Cardiac septum (tissue), 1 donor: ENCODE data around the gene PID1. TPM values are rescaled to one million over a fixed set of nuclear protein-coding genes. Genes with fewer than 3 reads are reported as not detected.

Experiments used
- DNase-seq: peaks from one replicate; pipeline ENCODE4 v3.0.0-alpha.2; 2020; ENCODE audit warnings: low spot score
- intact Hi-C: fragments of 100-400 bp; cut with DNase I; formaldehyde crosslinking; loops from one replicate; pipeline ENCODE4 v1.14.0; 2022
- long read RNA-seq: library from polyadenylated mRNA; unstranded; transcript quantifications from one replicate; pipeline ENCODE4 v2.0.0, GENCODE V29; 2021
- total RNA-seq: library from RNA; stranded (reverse); fragmentation: NEBNext Ultra II Directional; extraction: Animal tissue kit (Norgen Biotek cat#: 25700); gene quantifications from one replicate; pipeline ENCODE4 v1.2.1, GENCODE V29; 2021
- donor health status: DM: no; HTN: no; CAD: no.

The PID1 gene, protein sequence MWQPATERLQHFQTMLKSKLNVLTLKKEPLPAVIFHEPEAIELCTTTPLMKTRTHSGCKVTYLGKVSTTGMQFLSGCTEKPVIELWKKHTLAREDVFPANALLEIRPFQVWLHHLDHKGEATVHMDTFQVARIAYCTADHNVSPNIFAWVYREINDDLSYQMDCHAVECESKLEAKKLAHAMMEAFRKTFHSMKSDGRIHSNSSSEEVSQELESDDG
- total RNA-seq: 4.3 TPM
- long read RNA-seq, partial matches to known transcripts: 0 of 2 reads
- long read RNA-seq, other reads (novel, unspliced or antisense): 0 of 2 reads

DNA sequence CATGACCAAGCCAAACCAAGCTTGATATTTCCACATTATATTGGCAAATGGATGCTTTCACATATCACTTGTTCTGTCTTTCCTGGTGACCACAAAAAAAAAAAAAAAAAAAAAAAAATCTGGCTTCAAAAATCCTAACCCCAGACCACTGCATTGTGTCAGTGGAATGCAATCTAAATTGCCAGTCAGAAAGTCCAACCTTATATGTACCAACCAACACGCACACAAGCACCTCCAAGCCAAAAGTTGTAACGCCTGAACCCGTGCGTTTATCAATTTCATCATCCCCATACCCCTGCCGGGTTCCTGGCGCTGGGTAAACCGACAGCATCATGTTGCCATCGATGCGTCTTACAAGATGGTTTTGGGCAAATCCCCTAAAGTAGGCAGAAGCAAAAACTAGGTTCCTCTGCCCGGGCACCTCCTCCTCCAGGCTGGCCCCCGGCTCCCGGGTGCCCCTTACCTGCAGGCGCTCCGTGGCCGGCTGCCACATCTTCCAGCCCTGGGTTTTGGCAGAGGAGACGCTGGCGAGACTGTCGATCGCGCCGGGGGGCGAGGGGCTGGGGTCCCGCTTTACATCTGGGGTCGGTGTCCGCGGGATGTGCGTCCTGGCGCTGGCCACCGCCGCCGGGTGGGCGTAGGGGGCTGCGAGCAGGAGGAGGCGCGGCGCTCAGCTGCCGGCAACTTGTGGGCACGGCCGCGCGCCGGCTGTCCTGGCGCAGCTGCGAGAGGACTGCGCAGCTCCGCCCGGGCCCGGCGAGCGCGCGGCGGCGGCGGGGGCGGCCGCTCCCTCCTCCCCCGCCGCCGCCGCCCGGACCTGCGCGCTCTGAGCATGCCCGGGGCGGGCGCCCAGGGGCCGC, at the start of gene PID1:
Gene PID1 (minus strand): TSS at position 737 of the 860 bp plus-strand sequence. CDS start 244 bp downstream, at position 493.
- intact Hi-C loops: loop anchor here (5.0 kb wide), 1 partner anchor 138 kb away; no protein-coding TSS in a partner anchor
- no peak for DNase-seq

DNA sequence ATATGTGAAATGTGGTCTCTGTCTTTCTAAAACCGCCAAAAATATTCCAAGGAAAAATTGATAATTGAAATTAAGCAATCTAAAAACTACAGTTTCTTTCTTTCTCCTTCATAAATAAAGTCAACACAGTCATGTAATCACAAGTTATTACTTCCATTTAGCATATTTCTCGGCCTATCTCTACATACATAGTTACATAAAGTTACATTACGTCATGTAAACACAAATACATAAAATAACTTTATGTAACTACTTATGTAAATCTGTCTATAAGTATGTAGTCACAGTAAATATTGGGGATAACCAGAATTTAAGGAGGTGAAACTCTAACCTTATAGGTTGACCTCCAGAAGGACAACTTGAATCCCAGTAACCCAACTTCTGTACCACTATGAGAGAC, 48.5 kb upstream of the PID1 start:
- intact Hi-C loops: no loop called here
- no peak for DNase-seq

DNA sequence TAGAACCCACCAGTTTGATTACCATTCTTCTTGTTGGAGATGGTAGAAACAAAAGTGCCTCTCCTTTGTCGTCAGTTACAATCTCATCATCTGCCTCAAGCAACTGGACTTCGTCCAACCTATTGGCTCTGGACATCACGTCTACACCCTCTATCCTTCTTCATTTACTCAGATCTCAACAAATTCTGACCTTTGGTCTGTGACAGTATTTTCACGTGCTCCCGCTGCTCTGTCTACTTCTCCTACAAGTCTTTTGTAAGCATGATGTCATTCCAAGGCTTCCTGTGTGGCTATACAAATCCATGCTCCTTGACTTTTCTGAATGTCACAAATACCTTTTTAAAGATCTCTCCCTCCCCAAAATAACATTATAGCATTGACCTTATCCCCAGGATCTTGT, 43.0 kb upstream of the PID1 start:
- intact Hi-C loops: no loop called here
- DNase-seq: no peak

DNA sequence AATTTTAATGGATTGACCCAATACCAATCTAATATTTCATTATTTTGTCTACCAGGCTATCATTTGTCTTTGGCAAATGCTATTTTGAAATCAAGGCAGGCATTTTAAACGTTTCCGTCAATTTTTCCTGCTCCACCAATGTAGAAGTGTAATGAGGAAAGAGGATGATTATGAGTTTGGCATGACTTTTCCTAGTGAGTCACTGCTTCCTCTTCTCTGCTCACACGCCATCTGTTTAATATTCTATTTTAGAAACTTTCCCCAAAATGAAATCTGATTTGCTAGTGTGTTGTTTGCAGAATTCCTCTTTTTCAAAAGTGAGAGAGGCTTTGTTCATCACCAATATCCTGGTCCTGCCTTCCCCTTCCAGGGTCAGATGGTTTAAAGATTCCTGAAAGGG, 42.5 kb upstream of the PID1 start:
- DNase-seq: no peak
- intact Hi-C loops: no loop called here

DNA sequence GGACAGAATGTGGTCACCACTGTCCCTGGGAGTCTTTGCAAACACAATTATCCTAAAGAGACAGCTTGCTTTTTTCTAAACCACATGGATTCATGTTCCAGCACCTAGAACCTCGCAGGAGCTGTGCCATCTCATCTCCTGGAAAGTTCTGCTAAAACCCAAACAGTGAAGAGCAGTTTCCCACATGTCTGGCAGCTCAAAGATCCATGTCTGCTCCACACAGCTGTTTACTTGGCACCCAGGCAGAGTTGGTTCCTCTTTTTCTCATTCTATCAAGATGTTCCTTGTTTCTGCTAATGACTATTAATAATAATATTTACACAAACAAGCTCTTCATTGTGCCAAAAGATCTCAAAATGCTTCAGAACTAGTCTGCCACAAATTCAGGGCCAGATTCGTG, 30.1 kb upstream of the PID1 start:
- no peak for DNase-seq
- intact Hi-C loops: no loop called here

DNA sequence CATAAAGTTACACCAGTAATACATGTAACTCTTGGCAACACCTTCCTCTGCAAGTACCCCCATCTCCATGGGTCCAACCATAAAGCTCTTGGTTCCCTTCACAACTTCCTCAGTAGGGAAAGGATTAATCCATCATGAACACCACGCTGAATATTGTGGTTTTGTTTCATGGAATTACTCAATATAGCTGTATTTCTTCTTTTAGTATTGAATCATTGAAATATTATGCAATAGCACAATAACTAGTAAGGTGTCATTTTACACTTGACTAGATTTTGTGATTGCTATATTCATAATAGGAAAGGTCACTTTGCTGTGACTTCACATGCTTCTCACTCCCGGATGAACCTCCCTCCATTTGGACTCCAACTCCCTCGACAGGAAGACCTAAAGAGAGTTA, 29.7 kb upstream of the PID1 start:
- intact Hi-C loops: no loop called here
- no peak for DNase-seq

DNA sequence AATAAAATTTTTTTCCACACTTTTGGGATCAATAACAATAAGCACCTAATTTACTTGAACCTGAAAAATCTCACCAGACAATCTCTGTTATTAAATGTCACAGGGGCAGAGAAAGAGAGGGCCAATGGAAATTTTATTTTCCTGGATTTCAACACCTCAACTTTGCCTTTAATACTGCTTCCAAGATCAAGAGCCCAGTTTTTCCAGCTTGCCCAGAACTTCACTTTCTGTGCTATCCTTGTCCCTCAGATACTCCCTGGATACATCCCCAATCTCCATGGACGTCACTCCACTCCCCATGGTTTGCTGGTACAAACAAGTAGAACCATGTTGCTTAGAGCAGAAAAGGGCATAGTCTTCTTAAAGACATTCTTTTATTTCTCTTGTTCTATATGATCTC, 29.3 kb upstream of the PID1 start:
- DNase-seq: no peak
- intact Hi-C loops: no loop called here

DNA sequence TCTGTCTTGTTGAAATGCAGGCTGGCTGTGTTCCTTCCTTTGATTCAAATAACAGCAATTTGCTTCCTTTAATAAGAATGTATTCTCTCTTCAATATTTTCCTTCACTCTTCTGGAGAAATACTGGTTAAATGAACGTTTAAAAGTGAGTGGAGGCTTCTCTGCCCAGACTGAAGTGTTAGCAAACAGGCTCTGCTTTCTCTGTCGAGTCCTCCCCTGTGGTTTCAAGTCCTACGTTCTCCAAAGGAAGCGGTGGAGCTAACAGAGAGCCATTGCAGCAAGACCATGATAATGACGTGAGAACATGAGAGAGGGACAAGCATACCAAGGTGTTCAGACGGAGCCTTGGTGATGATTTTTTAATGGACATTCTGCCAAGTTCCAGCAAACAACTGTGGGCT, 26.2 kb upstream of the PID1 start:
- DNase-seq: no peak
- intact Hi-C loops: no loop called here

DNA sequence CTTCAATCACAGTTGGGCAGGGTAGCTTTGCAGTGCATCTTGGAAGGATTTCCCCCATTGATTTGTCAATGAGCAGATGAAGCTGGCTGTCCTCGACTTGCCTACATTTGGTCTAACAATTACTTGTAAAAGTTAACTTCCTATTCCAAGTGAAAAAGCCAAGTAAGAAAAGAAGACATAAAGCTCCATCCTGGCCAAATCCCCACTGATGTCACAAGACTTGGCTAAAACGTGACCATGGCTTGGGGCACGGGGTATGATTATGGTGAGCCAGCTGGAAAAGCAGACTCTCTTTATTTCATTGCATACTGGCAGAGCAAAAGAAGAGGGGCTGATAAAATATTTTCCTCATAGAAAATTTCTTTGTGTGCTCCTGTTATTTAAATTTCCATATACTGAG, 25.4 kb upstream of the PID1 start:
- DNase-seq: no peak
- intact Hi-C loops: no loop called here

DNA sequence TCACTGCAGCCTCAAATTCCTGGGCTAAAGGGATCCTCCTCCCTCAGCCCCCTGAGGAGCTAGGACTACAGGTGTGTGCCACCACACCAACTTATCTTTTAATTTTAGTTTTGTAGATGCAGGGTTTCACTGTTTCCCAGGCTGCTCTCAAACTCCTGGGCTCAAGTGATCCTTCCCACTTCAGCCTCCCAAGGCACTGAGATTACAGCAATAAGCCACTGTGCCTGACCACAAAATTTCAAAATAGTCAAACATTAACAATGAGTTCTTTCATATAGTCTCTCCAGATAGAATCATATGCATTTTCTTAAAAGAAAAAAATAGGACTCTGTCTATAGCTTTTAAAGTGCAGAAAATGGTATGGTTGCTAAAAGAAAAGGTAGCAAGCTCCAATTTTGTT, 24.9 kb upstream of the PID1 start:
- intact Hi-C loops: no loop called here
- DNase-seq: no peak

DNA sequence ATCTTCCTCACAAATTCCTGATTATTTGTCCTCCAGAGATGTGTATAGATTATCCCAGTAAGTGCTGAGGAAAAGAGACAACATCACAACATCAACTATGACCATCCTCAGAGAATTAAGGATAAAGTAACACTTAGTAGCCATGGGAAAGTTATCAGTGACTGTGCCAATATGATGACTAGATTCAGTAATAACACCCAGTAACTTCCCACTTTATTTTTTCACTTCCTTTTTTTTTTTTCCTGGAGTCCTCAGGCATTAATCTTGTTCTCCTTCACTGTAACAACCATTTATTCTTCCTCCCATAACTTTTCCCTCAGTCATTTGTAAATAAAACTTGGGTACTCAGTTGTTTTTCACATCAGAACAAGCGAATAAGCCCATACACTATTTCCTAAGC, 16.7 kb upstream of the PID1 start:
- intact Hi-C loops: no loop called here
- DNase-seq: no peak

DNA sequence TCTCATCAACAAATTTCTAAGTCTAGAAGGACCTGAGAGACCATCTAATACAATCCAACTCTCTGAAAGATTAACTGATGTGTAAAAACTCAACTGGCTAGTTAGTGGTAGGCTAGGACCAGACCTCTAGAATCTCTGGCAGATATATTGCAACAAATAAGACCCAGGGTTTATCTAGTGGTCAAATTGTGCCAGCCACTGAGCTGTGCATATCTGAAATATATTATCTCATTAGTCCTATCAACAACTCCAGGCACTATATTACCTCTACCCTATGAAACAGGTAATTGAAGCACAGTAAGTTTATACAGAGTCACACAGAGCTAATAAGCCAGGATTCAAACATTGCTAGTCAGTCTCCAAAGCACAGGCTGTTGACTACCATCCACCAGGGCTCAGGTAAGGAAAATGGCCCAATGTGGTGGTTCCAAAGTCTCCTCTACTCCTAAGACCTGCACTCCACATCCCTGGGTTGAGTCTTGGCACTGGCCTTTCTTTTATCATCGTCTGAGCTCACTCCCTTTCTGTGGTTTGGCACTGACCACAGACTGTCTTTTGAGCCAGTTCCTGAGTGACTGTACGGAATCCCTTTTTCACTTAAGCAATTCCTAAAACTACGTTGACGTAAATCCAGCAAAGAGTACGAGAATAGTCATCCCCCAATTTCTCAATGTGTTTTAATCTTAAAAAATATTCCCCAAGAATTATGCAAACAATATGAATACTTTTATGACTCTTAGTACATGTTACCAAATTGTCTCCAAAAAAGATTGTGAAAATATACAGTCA, 11.9 kb upstream of the PID1 start:
- intact Hi-C loops: no loop called here
- no peak for DNase-seq

DNA sequence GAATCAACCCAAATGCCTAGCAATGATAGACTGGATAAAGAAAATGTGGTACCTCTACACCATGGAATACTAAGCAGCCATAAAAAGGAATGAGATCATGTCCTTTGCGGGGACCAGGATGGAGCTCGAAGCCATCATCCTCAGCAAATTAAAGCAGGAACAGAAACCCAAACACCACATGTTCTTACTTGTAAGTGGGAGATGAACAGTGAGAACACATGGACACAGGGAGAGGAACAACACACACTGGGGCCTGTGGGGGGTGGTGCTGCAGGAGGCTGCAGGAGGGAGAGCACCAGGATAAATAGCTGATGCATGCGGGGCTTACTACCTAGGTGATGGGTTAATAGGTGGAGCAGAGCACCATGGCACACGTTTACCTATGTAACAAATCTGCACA, 8.4 kb upstream of the PID1 start:
- DNase-seq: no peak
- intact Hi-C loops: no loop called here

DNA sequence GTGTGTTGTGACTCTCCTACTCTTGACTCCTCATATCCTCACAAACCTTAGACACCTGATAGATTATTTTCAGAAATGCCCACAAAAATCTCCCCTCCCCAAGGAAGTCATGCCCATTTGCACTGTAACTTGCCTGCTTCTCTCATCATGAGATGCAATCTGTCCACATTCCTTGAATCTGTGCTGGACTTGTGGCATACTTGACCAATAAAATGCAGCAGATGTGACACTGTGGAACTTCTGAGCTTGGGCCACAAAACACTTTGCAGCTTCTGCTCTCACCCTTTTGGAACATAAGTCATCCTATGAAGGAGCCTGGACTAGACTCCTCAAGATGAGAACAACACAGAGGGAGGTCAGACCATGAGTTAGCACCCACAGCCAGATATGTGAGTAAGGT, 4.4 kb upstream of the PID1 start:
- no peak for DNase-seq
- intact Hi-C loops: no loop called here

DNA sequence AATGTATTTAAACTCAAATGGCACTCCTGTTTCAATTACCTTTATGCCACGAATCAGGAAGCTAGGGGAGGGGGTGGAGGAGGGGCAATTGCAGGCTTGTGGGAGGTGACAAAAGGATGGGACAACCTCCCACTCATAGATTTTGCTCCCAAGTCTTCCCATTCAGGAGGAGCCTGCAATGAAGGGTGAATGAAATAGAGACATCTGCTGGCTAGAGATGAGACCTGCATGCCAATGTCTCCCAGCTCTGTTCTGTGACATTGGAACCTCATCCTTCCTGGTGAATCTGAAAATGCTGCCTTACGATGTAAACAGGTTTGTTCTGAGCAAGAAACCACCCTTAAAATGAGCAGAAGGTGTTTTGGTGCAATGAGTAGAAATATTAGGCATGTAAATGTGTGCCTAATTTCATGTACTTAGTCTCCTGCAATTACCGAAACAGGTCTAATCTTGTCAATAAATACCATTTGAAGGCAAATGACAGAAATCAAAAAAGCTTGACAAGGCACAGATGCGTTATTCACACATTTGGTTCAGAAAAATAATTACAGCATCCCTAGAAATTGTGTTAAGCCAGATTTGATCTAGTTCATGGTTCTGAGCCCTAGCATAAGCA, 2.7 kb upstream of the PID1 start:
- intact Hi-C loops: loop anchor here (2.0 to 5.0 kb wide), 2 partner anchors 142 to 575 kb away; no protein-coding TSS in a partner anchor
- no peak for DNase-seq

DNA sequence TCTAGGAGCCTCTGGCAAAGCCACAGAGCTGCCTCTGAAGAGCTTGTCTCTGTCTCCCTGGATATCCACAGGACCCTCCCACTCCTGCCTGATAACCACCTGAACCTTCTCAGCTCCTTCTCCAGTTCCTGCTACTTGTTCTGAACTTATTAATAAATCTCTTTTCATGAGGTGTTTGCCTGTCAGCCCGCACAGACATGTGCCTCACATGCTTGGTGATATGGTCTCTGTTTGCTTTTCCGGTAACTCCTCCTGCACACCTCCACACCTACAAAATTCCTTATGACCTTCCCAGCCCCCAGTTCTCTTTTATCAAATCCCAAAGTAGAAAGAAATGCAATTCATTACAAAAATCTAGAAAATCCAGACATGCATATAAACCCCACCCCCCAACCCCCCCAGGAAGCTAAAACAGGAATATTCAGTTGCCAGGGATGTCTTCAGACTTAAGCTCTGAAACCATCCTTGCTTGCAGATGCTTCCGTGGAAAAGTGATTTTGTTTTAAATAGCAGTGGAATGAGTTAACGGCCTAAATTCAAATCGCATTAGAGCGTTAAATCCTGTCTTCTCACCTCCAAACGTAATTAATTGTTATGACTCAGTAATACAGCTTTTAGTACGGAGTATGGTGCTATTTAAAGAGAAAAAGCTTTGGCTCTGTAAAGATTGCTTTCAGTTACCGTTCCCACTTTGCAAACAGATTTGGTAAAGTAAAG, 2.1 kb upstream of the PID1 start:
- no peak for DNase-seq
- intact Hi-C loops: loop anchor here (2.0 to 5.0 kb wide), 2 partner anchors 141 to 574 kb away; no protein-coding TSS in a partner anchor

DNA sequence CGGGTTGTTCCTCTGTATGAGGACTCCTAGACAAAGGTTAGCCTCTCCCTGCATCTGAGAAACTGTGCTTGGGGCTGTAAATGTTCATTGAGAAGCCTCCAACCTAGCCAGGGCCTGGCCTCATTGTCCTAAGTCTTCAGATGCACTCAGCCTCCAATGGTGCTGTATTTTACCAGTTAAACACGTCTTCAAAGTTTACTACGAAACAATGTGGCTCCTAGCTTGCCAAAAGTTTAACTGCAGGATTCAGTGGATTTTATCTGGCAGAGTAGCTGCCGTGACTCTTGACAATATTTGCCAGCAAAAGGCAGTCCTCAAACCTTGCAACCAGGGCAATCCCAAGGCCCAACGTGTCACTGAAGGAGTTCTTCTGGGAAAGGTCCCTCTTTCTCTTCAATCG, 1.1 kb downstream of the PID1 start:
- DNase-seq: no peak
- intact Hi-C loops: loop anchor here (5.0 kb wide), 1 partner anchor 138 kb away; no protein-coding TSS in a partner anchor

DNA sequence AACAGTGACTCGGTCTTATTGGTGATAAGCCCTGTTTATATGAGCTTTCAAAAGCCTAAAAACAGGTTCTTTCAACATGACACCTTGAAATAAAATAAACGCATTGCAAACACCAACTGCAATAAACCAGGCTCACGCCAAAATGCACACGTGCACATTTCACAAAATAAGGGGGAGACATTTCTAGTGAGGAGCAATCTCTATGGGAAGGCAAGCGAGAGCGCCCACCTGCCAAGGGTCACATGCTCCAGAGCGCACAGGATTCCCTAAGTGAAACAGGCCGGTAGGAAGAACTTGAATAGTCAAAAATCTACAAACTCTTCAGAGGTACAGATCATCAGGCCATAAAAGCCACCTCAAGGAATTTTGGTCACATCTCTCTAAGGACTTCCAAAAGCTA, 1.9 kb downstream of the PID1 start:
- DNase-seq: no peak
- intact Hi-C loops: no loop called here

DNA sequence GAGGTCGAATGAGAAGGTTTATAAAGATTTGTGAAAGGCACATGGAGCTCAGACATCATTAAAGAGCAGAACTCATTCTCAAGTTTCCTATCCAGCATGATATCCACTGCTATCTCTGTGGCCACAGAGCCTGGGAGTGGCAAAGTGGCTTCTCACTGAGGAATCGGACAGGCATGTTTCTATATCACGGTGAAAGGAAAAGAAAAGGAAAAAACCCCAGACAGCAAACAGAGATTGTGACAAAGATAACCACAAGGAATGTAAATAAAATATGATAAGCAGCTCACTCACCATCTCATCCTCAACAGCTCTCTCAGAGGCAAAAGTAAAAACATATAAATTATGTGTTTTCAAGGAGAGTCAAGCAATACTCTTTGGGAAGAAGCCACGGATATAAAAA, 2.5 kb downstream of the PID1 start:
- intact Hi-C loops: no loop called here
- DNase-seq: no peak
